ENCODE results near the gene EEF1B2.
"Not testable (repeated sequence)": the region's sequence is repeated elsewhere in the genome, so short reads cannot be mapped to it uniquely, and the experiment has no call there.

Gene EEF1B2

DNA sequence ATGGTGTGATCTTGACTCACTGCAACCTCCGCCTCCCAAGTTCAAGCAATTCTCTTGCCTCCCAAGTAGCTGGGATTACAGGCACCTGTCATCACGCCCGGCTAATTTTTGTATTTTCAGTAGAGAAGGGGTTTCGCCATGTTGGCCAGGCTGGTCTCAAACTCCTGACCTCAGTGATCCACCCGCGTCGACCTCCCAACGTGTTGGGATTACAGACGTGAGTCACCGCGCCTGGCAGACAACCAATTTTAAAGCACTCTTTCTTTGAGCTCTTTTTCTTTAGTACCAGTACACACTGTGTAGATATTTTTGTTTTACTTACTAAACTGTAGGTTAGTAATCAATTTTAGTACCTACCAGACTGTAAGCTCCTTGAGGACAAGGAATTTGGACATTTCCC is 2.7 kb upstream of the EEF1B2 start:
- DNase-seq (ENCODE audit: low spot score in 2 of 2); H3K4me3 Mint-ChIP-seq; ATAC-seq; H3K9me3 Mint-ChIP-seq; H3K27ac Mint-ChIP-seq: not testable (repeated sequence)
- H3K4me1 Mint-ChIP-seq = peaks cover 29% of the 10 kb centered on the region
- peaks cover 60% of the 10 kb centered on the region for H3K36me3 Mint-ChIP-seq

DNA sequence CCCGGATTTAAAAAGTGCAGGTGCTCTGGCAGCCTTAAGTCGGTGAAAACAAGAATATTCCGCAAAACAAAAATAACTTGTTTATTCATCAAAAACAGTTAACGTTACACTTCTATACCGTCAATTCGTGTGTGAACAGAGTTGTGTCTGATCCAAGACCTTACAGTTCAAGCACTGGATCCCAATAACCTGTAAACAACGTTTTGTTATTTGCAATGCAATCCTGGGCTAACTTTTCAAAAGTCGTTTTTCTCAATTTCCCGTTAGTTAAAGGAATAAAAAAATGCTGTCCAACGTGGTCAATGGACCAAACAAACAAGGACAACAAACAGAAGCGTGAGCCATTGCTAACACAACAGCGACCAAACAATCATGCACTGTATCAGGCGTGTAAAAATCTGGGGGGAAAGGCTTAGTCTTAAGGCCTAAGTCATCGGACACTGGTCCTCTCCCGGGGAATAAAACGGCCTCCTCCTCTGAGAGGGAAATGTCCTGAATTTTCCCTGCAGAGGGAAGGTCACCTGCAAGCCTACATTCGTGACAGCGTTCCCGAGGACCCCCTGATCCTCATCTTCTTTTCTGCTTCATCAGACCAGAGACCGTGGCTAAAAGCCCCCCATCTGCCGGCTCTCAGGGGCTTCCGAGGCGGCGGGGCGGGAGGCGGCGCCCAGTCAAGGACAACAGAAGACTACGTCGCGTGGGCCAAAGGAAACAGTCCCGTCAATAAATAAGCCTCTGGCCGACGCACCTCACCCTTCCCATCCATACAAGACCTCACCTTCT is 941 bp upstream of the EEF1B2 start:
- H3K9me3 Mint-ChIP-seq = no peaks in the 10 kb centered on the region
- ATAC-seq (no peak), DNase-seq (ENCODE audit: low spot score in 2 of 2) (no peak)
- peak overlapping the region; percentile 99 for H3K27ac Mint-ChIP-seq
- H3K4me3 Mint-ChIP-seq = peak overlapping the region; percentile 97
- H3K4me1 Mint-ChIP-seq = peaks cover 45% of the 10 kb centered on the region
- H3K36me3 Mint-ChIP-seq = peaks cover 64% of the 10 kb centered on the region

DNA sequence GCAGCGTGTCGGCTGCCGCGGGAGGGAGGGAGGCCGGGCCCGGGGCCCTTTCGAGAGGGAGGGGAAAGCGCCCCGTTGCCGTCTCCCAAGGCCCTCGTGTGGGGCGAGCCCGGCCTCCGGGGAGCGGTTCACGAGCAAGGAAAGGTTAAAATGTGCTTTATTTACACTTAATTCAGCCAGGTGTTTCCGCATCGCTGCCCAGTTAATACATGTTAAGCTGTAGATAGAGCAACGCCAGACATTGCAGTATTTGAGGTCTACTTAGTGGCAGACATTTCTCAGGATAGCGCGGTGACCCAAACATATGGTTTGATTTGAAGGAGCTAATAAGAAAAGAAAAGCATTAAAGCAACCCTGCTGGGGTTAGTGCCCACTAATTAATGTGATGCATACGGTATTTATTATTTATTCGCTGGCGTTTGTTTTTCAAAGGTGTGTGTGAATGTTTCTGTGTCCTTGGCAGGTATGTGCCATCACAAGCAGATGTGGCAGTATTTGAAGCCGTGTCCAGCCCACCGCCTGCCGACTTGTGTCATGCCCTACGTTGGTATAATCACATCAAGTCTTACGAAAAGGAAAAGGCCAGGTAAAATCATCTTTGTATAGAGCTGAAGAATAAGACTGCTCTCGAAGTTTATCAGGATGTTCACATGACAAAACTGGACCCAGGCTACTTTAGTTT is 571 bp downstream of the EEF1B2 start:
- DNase-seq (ENCODE audit: low spot score in 2 of 2) = no peak
- Mint-ChIP-seq H3K9me3 (no peaks in the 10 kb centered on the region), H3K36me3 (peaks cover 74% of the 10 kb centered on the region), H3K4me1 (peaks cover 40% of the 10 kb centered on the region), H3K4me3 (peak overlapping the region; percentile 97), H3K27ac (peak overlapping the region; percentile 99)
- ATAC-seq = peak; percentile 72

DNA sequence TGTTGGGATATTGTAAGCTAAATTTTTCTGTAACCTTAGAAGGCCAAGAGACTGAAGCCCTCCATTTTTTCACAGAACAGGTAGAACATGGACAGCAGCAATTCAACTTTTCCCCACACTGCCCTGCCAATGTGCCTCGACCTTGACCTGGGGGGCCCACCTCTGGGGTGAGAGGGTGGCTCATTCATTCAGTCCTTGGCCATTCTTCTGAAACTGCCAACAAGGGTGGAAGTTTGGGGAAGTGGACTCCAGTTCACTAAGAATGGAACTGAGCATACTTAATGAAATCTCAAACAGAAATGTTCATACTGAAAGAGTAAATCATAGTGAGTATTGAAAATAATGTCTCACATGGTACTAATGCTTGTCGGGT is 1.1 kb downstream of the EEF1B2 start:
- ATAC-seq (no peak), DNase-seq (ENCODE audit: low spot score in 2 of 2) (no peak)
- Mint-ChIP-seq H3K9me3 (no peaks in the 10 kb centered on the region), H3K36me3 (peaks cover 70% of the 10 kb centered on the region), H3K4me1 (peaks cover 40% of the 10 kb centered on the region), H3K4me3 (peak overlapping the region; percentile 97), H3K27ac (peak overlapping the region; percentile 99)

DNA sequence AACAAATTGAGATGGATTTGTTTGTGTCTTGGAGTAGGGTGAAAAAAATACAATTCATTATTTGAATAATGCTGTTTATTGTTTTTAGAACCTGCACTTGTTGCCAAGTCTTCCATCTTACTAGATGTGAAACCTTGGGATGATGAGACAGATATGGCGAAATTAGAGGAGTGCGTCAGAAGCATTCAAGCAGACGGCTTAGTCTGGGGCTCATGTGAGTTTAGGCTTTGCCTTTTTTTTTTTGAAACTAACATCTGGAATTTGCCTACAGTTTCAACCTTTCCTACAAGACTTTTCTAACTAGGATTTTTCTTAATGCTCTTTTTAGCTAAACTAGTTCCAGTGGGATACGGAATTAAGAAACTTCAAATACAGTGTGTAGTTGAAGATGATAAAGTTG is 2.7 kb downstream of the EEF1B2 start:
- H3K9me3 Mint-ChIP-seq; ATAC-seq; DNase-seq (ENCODE audit: low spot score in 2 of 2): not testable (repeated sequence)
- Mint-ChIP-seq H3K36me3 (peaks cover 77% of the 10 kb centered on the region), H3K27ac (peak overlapping the region; percentile 99), H3K4me1 (peaks cover 35% of the 10 kb centered on the region), H3K4me3 (peak overlapping the region; percentile 97)

DNA sequence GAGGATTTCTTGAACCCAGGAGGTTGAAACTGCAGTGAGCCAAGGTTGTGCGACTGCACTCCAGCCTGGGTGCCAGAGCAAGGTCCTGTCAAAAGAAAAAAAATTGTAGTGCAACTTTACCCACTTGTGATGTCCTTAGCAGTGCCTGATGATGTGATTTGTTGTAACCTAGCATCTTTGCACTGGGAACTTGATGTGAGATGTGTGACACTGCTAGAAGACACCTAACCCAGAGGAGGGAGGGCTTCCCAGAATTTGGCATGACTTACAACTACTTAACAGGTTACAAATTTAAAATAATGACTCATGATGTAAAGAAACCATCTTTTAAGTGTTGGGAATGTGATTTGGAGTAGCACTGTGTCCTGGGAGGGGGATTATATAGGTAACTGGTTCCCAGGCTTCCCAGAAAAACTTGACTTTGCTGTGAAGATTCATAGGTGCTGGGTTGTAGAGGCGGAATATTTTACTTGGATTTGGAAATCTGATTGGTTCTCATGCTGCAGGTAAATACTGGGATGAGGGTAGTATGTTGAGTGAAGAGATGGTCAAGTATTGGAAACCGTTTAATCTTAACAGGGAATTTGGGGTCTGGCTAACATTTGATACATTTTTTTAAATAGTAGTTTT is 3.7 kb downstream of the EEF1B2 start:
- H3K36me3 Mint-ChIP-seq = peaks cover 71% of the 10 kb centered on the region
- peak overlapping the region; percentile 99 for H3K27ac Mint-ChIP-seq
- H3K4me3 Mint-ChIP-seq = peak overlapping the region; percentile 97
- no peak for DNase-seq (ENCODE audit: low spot score in 2 of 2)
- no peaks in the 10 kb centered on the region for H3K9me3 Mint-ChIP-seq
- peaks cover 28% of the 10 kb centered on the region for H3K4me1 Mint-ChIP-seq
- ATAC-seq = no peak

DNA sequence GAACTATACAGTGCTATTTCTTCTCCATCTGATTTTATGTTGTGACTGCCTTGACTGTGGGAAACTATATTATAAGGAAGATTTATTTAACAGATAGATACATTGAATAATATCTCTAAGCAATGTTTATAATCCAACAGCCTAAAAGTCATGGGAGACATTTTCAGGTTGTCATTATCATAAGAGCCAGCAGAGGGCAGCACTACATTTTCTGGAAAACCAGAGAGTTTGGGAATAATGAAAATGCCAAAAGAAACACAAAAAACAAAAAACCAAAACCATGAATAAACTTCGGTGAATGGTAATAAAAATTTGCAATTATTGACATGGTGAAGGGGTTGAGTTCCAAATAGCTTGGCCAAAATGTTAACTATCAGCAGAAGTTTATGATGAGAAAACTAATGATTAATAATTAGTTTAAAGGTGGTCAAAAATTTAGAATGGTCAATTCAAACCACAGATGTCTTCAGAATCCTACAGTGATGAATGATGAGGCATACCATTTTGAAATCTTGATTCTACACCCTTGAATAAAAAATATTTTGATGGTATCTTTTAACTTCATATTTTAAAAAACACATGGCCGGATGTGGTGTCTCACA is 4.7 kb downstream of the EEF1B2 start:
- DNase-seq (ENCODE audit: low spot score in 2 of 2) (no peak), ATAC-seq (no peak)
- peaks cover 26% of the 10 kb centered on the region for H3K4me1 Mint-ChIP-seq
- no peaks in the 10 kb centered on the region for H3K9me3 Mint-ChIP-seq
- H3K36me3 Mint-ChIP-seq = peaks cover 62% of the 10 kb centered on the region
- H3K27ac Mint-ChIP-seq = no peak overlapping the region
- H3K4me3 Mint-ChIP-seq = no peak overlapping the region

DNA sequence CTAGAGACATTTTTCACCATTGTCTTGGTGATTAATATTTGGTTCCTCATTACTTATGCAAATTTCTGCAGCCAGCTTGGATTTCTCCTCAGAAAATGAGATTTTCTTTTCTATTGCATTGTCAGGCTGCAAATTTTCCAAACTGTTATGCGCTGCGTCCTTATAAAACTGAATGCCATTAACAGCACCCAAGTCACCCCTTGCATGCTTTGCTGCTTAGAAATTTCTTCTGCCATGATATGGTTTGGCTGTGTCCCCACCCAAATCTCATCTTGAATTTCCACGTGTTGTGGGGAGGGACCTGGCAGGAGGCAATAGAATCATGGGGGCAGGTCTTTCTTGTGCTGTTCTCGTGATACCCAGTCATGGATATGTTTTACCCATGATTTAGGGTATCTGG is 8.5 kb downstream of the EEF1B2 start:
- peaks cover 24% of the 10 kb centered on the region for H3K36me3 Mint-ChIP-seq
- H3K27ac Mint-ChIP-seq; ATAC-seq; H3K4me3 Mint-ChIP-seq; H3K4me1 Mint-ChIP-seq; DNase-seq (ENCODE audit: low spot score in 2 of 2); H3K9me3 Mint-ChIP-seq: not testable (repeated sequence)

DNA sequence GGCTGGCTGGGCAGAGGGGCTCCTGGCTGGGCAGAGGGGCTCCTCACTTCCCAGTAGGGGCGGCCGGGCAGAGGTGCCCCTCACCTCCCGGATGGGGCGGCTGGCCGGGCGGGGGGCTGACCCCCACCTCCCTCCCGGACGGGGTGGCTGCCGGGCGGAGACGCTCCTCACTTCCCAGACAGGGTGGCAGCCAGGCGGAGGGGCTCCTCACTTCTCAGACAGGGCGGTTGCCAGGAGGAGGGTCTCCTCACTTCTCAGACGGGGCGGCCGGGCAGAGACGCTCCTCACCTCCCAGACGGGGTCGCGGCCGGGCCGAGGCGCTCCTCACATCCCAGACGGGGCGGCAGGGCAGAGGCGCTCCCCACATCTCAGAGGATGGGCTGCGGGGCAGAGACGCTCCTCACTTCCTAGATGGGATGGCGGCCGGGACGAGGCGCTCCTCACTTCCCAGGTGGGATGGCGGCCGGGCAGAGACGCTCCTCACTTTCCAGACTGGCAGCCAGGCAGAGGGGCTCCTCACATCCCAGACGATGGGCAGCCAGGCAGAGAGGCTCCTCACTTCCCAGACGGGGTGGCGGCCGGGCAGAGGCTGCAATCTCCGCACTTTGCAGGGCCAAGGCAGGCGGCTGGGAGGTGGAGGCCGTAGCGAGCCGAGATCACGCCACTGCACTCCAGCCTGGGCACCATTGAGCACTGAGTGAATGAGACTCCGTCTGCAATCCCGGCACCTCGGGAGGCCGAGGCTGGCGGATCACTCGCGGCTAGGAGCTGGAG is 12.1 kb downstream of the EEF1B2 start:
- not testable (repeated sequence) for H3K4me1 Mint-ChIP-seq; H3K36me3 Mint-ChIP-seq; H3K27ac Mint-ChIP-seq; DNase-seq (ENCODE audit: low spot score in 2 of 2); H3K9me3 Mint-ChIP-seq; H3K4me3 Mint-ChIP-seq; ATAC-seq

DNA sequence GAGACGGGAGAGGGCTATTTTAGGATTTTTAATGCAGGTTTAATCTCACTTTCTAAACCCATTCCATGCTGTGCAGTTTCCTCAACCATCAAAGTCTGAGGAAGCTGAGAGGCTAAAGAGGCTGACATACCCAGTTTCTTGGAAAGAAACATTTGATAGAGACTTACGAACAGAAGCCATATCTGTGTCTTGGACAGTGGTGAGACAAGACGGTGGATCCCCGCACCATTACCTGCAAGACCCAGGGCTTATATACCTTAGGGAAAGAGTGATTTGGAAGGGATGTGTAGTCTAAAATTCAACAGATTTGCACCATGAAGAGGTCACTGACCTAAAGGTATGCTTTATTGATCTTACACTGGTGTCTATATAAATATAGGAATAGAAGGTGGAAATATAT is 13.5 kb downstream of the EEF1B2 start:
- no peak for DNase-seq (ENCODE audit: low spot score in 2 of 2)
- Mint-ChIP-seq H3K27ac (no peak overlapping the region), H3K9me3 (no peaks in the 10 kb centered on the region), H3K4me1 (no peaks in the 10 kb centered on the region), H3K4me3 (no peak overlapping the region), H3K36me3 (no peaks in the 10 kb centered on the region)
- ATAC-seq = no peak

DNA sequence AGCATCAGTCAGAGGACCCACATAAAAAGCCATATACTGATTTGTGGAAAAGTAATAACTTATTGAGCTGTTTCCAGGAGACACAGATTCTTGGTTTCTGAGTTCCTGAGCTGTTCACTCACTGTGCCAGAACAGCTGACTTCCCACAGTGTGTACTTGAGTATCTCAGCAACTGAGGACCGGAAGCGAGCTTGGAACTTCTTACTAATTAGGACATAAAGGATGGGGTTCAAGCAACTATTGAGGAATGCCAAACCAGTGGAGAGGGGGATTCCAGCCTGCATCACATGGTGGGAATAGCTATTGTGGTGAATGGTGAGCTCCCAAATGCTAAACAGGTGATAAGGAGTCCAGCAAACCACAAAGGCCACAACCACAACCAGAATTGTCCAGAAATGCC is 16.4 kb downstream of the EEF1B2 start:
- Mint-ChIP-seq H3K36me3 (no peaks in the 10 kb centered on the region), H3K9me3 (no peaks in the 10 kb centered on the region), H3K4me3 (no peak overlapping the region), H3K27ac (no peak overlapping the region), H3K4me1 (no peaks in the 10 kb centered on the region)
- ATAC-seq = no peak
- DNase-seq (ENCODE audit: low spot score in 2 of 2) = no peak

DNA sequence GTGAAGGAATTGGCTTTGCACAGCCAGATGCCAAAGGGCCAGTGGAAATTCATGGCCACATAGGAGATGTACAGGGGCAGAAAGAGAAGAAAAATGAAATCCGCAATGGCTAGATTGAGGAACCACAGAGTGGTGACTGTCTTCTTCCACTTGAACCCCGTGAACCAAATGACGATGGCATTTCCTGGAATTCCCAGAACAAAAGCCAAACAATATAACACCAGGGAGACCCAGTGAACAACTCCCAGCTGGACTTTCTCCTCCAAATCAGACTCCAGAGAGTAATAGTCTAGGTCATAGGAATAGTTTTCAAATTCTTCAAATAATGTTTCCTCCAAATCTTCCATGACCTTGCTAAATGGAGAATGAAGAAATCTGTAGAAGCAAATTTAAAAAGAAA is 17.2 kb downstream of the EEF1B2 start:
- Mint-ChIP-seq H3K36me3 (no peaks in the 10 kb centered on the region), H3K27ac (no peak overlapping the region), H3K9me3 (no peaks in the 10 kb centered on the region), H3K4me3 (no peak overlapping the region), H3K4me1 (no peaks in the 10 kb centered on the region)
- no peak for DNase-seq (ENCODE audit: low spot score in 2 of 2)
- ATAC-seq = no peak

DNA sequence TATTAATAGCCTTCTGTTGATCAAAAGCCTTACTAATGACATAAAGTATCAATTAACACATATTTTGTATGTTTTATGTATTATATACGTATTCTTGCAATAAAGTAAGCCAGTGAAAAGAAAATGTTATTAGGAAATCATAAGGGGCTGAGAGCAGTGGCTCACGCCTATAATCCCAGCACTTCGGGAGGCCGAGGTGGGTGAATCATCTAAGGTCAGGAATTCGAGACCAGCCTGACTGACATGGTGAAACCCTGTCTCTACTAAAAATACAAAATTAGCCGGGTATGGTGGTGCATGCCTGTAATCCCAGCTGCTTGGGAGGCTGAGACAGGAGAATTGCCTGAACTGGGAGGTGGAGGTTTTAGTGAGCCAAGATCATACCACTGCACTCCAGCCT is 21.8 kb downstream of the EEF1B2 start:
- not testable (repeated sequence) for H3K36me3 Mint-ChIP-seq; H3K4me1 Mint-ChIP-seq; H3K4me3 Mint-ChIP-seq; H3K9me3 Mint-ChIP-seq; DNase-seq (ENCODE audit: low spot score in 2 of 2); ATAC-seq; H3K27ac Mint-ChIP-seq

DNA sequence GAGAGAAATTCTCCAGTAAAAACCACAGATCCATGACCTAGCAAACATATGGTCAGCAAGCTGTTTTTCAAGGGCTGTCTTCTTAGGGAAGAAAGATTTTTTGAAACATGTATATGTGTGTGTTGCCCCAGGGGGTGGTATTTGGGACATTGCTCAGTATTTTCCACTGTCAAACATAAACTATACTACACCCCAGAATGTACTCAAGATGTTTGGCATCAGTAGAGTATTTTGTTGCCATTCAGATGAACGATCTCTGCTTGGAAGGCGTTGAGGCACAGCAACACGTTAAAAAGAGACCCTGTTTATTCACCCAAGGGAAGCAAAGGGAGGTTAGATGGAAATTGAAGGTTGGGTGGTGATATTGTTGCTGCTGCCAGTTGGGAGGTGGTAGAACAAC is 30.0 kb downstream of the EEF1B2 start:
- no peak overlapping the region for H3K4me3 Mint-ChIP-seq
- H3K27ac Mint-ChIP-seq = no peak overlapping the region
- no peak for ATAC-seq

DNA sequence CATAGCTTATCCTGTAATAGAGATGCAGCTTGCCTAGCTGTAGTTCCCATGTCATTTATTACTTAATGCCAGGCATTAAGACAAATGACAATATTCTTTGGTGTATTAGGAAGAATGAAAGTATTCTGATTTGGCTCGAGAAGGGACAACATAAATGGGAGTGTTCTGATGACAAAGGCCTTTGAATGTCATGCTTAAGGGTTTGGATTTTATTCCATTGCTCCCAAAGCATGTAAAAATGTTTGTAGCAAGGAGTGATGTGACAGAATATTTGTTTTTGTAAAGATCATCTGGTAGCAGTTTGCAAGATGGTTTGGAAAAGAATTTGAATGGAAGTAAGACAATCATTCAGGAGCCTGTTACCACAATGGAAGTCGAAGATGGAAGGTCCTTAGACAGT is 30.4 kb downstream of the EEF1B2 start:
- ATAC-seq = no peak
- DNase-seq (ENCODE audit: low spot score in 2 of 2) = no peak
- Mint-ChIP-seq H3K9me3 (no peaks in the 10 kb centered on the region), H3K36me3 (no peaks in the 10 kb centered on the region), H3K27ac (no peak overlapping the region), H3K4me3 (no peak overlapping the region), H3K4me1 (no peaks in the 10 kb centered on the region)

More for the DNA sequence above, 30.0 kb downstream of the EEF1B2 start:
- DNase-seq (ENCODE audit: low spot score in 2 of 2) = no peak
- Mint-ChIP-seq H3K36me3 (no peaks in the 10 kb centered on the region), H3K9me3 (no peaks in the 10 kb centered on the region), H3K4me1 (no peaks in the 10 kb centered on the region)

Measured in stimulated activated effector memory CD8-positive, alpha-beta T cell treated with anti-CD3 and anti-CD28 coated beads, Interleukin-12 subunit alpha, Interleukin-12 subunit beta, amount 100 ng/mL, for 72 hours (primary cell).